ENCODE data around the gene CHST14.

Gene CHST14

DNA sequence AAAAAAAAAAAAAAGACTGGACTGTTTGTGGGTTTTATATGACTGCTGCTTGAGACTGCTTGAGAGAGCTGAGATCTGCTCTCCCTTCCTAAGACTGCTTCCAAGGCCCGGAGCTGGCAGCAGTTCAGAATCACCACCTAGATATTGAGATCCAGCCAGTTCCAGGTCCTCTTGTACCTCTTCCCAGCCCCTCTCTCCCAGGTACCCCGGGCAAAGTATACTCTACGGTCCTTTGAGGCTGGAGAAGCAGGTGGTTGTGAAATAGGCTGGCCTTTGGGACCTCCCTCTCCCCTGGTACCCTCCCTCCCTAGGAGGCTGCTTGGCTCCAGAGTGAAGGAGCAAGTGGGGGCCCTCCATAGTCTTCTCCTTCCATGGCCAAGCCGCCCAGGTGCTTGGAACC, 42.6 kb upstream of the CHST14 start:
- no CpG with 5 or more reads among the region's 4 CpGs for WGBS (ENCODE audit: extremely low coverage, insufficient coverage, low lambda C conversion rate)

DNA sequence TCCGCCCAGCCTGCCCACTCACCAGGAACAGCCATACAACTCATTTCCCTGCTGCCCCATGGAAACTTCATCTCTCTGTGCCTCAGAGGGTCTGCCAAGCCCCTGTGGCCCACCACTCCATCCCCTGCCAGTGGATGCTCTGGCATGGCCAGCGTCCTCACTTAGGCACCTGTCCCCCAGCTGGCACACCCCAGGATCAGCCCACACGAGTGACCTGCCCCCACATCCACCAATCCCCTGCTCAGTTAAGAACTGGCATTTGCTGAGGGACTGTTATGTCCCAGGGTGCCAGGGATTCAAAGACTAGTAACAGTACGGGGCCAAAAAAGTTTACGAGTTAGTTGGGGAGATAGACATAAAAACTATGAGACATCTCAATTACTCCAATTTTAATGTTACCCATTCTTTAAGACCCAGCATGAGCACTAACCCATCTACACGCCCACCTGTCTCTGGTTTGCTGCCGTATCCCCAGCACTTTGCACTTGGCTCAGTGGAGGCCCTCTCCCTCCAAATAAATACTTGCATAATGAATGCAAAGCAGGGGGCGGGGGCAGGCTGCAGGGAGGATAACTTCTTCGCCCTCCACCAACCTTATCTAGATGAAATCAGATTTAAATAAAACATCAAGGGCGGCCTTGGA, 41.6 kb upstream of the CHST14 start:
- H3K18ac ChIP-seq (ENCODE audit: low read length): no peak overlapping the region
- no peak overlapping the region for H2BK5ac ChIP-seq (ENCODE audit: low read length)
- no peak overlapping the region for H2BK15ac ChIP-seq (replicated peaks; ENCODE audit: low read depth)
- H3K9ac ChIP-seq (ENCODE audit: low read length): no peak overlapping the region
- WGBS (ENCODE audit: extremely low coverage, insufficient coverage, low lambda C conversion rate): no CpG with 5 or more reads among the region's 10 CpGs
- no peak overlapping the region for H2AK5ac ChIP-seq (ENCODE audit: low read length)
- no peaks in the 10 kb centered on the region for H3K79me2 ChIP-seq (ENCODE audit: control insufficient read depth, insufficient read depth, low read length)
- no peak overlapping the region for H4K5ac ChIP-seq (ENCODE audit: low read length)
- no peak for DNase-seq
- H2BK120ac ChIP-seq (ENCODE audit: low read depth, low read length): no peak overlapping the region
- no peak overlapping the region for H3K56ac ChIP-seq (ENCODE audit: low read length)
- no peak overlapping the region for H3K4me2 ChIP-seq (ENCODE audit: low read length)
- no peaks in the 10 kb centered on the region for H3K27me3 ChIP-seq (ENCODE audit: insufficient read depth, low read length, poor library complexity)
- H4K8ac ChIP-seq (ENCODE audit: low read depth, low read length): no peak overlapping the region
- no peaks in the 10 kb centered on the region for H3K36me3 ChIP-seq (ENCODE audit: control insufficient read depth, insufficient read depth, low read length)
- no peak overlapping the region for H3K4ac ChIP-seq (ENCODE audit: low read depth, low read length)
- no peak overlapping the region for H3K23ac ChIP-seq (ENCODE audit: low read length)
- no peak overlapping the region for H3K27ac ChIP-seq (ENCODE audit: low read depth, low read length)
- H3K4me1 ChIP-seq (ENCODE audit: control insufficient read depth, low read depth, low read length): peaks cover 7% of the 10 kb centered on the region
- H3K4me3 ChIP-seq (ENCODE audit: low read length): no peak overlapping the region
- H3K79me1 ChIP-seq (ENCODE audit: low read length): no peaks in the 10 kb centered on the region

More for the DNA sequence above, 42.6 kb upstream of the CHST14 start:
- DNase-seq: no peak
- no peak overlapping the region for H4K8ac ChIP-seq (ENCODE audit: low read depth, low read length)
- no peaks in the 10 kb centered on the region for H3K79me1 ChIP-seq (ENCODE audit: low read length)
- no peak overlapping the region for H3K9ac ChIP-seq (ENCODE audit: low read length)
- H3K4me2 ChIP-seq (ENCODE audit: low read length): no peak overlapping the region
- H3K27ac ChIP-seq (ENCODE audit: low read depth, low read length): no peak overlapping the region
- H2BK15ac ChIP-seq (replicated peaks; ENCODE audit: low read depth): no peak overlapping the region
- no peak overlapping the region for H2BK120ac ChIP-seq (ENCODE audit: low read depth, low read length)
- no peak overlapping the region for H3K4me3 ChIP-seq (ENCODE audit: low read length)
- no peaks in the 10 kb centered on the region for H3K27me3 ChIP-seq (ENCODE audit: insufficient read depth, low read length, poor library complexity)
- H3K4me1 ChIP-seq (ENCODE audit: control insufficient read depth, low read depth, low read length): peaks cover 7% of the 10 kb centered on the region
- no peak overlapping the region for H3K56ac ChIP-seq (ENCODE audit: low read length)
- no peaks in the 10 kb centered on the region for H3K36me3 ChIP-seq (ENCODE audit: control insufficient read depth, insufficient read depth, low read length)
- no peak overlapping the region for H2BK5ac ChIP-seq (ENCODE audit: low read length)
- H3K23ac ChIP-seq (ENCODE audit: low read length): no peak overlapping the region
- no peaks in the 10 kb centered on the region for H3K79me2 ChIP-seq (ENCODE audit: control insufficient read depth, insufficient read depth, low read length)
- no peak overlapping the region for H3K4ac ChIP-seq (ENCODE audit: low read depth, low read length)
- no peak overlapping the region for H2AK5ac ChIP-seq (ENCODE audit: low read length)
- no peak overlapping the region for H3K18ac ChIP-seq (ENCODE audit: low read length)
- H4K5ac ChIP-seq (ENCODE audit: low read length): no peak overlapping the region

DNA sequence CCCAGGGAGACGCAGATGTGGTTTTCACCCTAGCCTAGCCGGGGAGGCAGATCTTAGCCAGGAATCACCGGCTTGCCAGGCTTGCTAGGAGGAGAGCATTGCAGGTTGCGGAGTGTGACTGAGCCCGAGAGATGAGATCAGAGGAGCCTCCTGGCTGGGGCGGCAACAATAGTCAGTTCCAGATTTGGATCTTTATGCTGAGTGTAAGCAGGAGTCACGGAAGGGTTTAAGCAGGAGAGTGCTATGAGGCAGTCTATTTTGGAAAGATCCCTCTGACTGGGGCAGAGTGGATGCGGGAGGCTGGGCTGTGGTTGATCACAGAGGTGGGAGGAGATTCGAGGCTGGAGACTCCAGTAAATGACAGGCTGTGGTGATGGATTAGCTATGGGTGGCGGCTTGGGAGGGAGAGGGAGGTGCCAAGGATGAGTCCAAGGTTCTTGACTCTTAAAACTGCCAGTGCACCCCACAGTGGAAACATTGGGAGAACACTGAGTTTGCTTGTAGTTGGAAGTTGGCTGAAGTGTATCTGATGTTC, 40.4 kb upstream of the CHST14 start:
- H3K4me1 ChIP-seq (ENCODE audit: control insufficient read depth, low read depth, low read length): peaks cover 10% of the 10 kb centered on the region
- WGBS (ENCODE audit: extremely low coverage, insufficient coverage, low lambda C conversion rate): no CpG with 5 or more reads among the region's 10 CpGs
- DNase-seq: peak; percentile 55

GRCh38 chr15:40435023-40435709, 35.6 kb upstream of the CHST14 start:
- peak overlapping the region; percentile 87 for H3K9ac ChIP-seq (ENCODE audit: low read length)
- peak overlapping the region; percentile 99 for H3K4me2 ChIP-seq (ENCODE audit: low read length)
- H3K27ac ChIP-seq (ENCODE audit: low read depth, low read length): no peak overlapping the region
- no peaks in the 10 kb centered on the region for H3K27me3 ChIP-seq (ENCODE audit: insufficient read depth, low read length, poor library complexity)
- no peak overlapping the region for H4K8ac ChIP-seq (ENCODE audit: low read depth, low read length)
- H2BK5ac ChIP-seq (ENCODE audit: low read length): no peak overlapping the region
- no peak overlapping the region for H2AK5ac ChIP-seq (ENCODE audit: low read length)
- H3K79me2 ChIP-seq (ENCODE audit: control insufficient read depth, insufficient read depth, low read length): no peaks in the 10 kb centered on the region
- no peak overlapping the region for H2BK120ac ChIP-seq (ENCODE audit: low read depth, low read length)
- no peak overlapping the region for H3K23ac ChIP-seq (ENCODE audit: low read length)
- H2BK15ac ChIP-seq (replicated peaks; ENCODE audit: low read depth): no peak overlapping the region
- H3K4me3 ChIP-seq (ENCODE audit: low read length): no peak overlapping the region
- H3K36me3 ChIP-seq (ENCODE audit: control insufficient read depth, insufficient read depth, low read length): no peaks in the 10 kb centered on the region
- no CpG with 5 or more reads among the region's 20 CpGs for WGBS (ENCODE audit: extremely low coverage, insufficient coverage, low lambda C conversion rate)
- H3K4me1 ChIP-seq (ENCODE audit: control insufficient read depth, low read depth, low read length): peaks cover 27% of the 10 kb centered on the region
- peak overlapping the region; percentile 97 for H3K56ac ChIP-seq (ENCODE audit: low read length)
- H4K5ac ChIP-seq (ENCODE audit: low read length): no peak overlapping the region
- H3K79me1 ChIP-seq (ENCODE audit: low read length): no peaks in the 10 kb centered on the region
- no peak overlapping the region for H3K18ac ChIP-seq (ENCODE audit: low read length)
- no peak overlapping the region for H3K4ac ChIP-seq (ENCODE audit: low read depth, low read length)
- DNase-seq: no peak

More for the DNA sequence above, 40.4 kb upstream of the CHST14 start:
- Histone ChIP-seq H2BK15ac (replicated peaks; ENCODE audit: low read depth) (no peak overlapping the region), H3K4me3 (ENCODE audit: low read length) (no peak overlapping the region), H3K79me2 (ENCODE audit: control insufficient read depth, insufficient read depth, low read length) (no peaks in the 10 kb centered on the region), H3K23ac (ENCODE audit: low read length) (peak overlapping the region; percentile 68), H3K4me2 (ENCODE audit: low read length) (no peak overlapping the region), H2BK120ac (ENCODE audit: low read depth, low read length) (no peak overlapping the region), H2AK5ac (ENCODE audit: low read length) (no peak overlapping the region), H4K5ac (ENCODE audit: low read length) (no peak overlapping the region), H3K36me3 (ENCODE audit: control insufficient read depth, insufficient read depth, low read length) (no peaks in the 10 kb centered on the region), H4K8ac (ENCODE audit: low read depth, low read length) (no peak overlapping the region), H3K18ac (ENCODE audit: low read length) (no peak overlapping the region), H3K79me1 (ENCODE audit: low read length) (no peaks in the 10 kb centered on the region), H2BK5ac (ENCODE audit: low read length) (no peak overlapping the region), H3K4ac (ENCODE audit: low read depth, low read length) (no peak overlapping the region), H3K27ac (ENCODE audit: low read depth, low read length) (no peak overlapping the region), H3K27me3 (ENCODE audit: insufficient read depth, low read length, poor library complexity) (no peaks in the 10 kb centered on the region), H3K9ac (ENCODE audit: low read length) (no peak overlapping the region), H3K56ac (ENCODE audit: low read length) (peak overlapping the region; percentile 31)

GRCh38 chr15:40435710-40436089, 35.1 kb upstream of the CHST14 start:
- Histone ChIP-seq H2BK15ac (replicated peaks; ENCODE audit: low read depth) (no peak overlapping the region), H3K18ac (ENCODE audit: low read length) (peak overlapping the region; percentile 24), H2BK120ac (ENCODE audit: low read depth, low read length) (no peak overlapping the region), H3K9ac (ENCODE audit: low read length) (peak overlapping the region; percentile 87), H3K4ac (ENCODE audit: low read depth, low read length) (peak overlapping the region; percentile 77), H4K5ac (ENCODE audit: low read length) (no peak overlapping the region), H3K4me1 (ENCODE audit: control insufficient read depth, low read depth, low read length) (peaks cover 26% of the 10 kb centered on the region), H3K4me3 (ENCODE audit: low read length) (peak overlapping the region; percentile 74), H3K36me3 (ENCODE audit: control insufficient read depth, insufficient read depth, low read length) (no peaks in the 10 kb centered on the region), H4K8ac (ENCODE audit: low read depth, low read length) (no peak overlapping the region), H3K23ac (ENCODE audit: low read length) (peak overlapping the region; percentile 57), H3K79me2 (ENCODE audit: control insufficient read depth, insufficient read depth, low read length) (no peaks in the 10 kb centered on the region), H3K27me3 (ENCODE audit: insufficient read depth, low read length, poor library complexity) (no peaks in the 10 kb centered on the region), H3K27ac (ENCODE audit: low read depth, low read length) (no peak overlapping the region), H2BK5ac (ENCODE audit: low read length) (no peak overlapping the region), H3K56ac (ENCODE audit: low read length) (peak overlapping the region; percentile 97), H2AK5ac (ENCODE audit: low read length) (no peak overlapping the region), H3K4me2 (ENCODE audit: low read length) (peak overlapping the region; percentile 99), H3K79me1 (ENCODE audit: low read length) (no peaks in the 10 kb centered on the region)
- no CpG with 5 or more reads among the region's 15 CpGs for WGBS (ENCODE audit: extremely low coverage, insufficient coverage, low lambda C conversion rate)
- no peak for DNase-seq
